Gastroesophageal sphincter (tissue), 3 donors: ENCODE measurements around the gene RITA1.

Experiments used
- POLR2A ChIP-seq, 2 donors: fragments of 450-650 bp; IDR thresholded peaks; one replicate each; pipeline ENCODE4 v1.6.1; 2017; ENCODE audit warnings: antibody characterized with exemption in 2 of 2, mild to moderate bottlenecking in 2 of 2, moderate library complexity in 1 of 2
- POLR2AphosphoS5 ChIP-seq: sonication (generic); formaldehyde crosslinking; IDR thresholded peaks from one replicate; pipeline ENCODE4 v1.6.1; 2017; ENCODE audit warnings: antibody characterized with exemption
- TF ChIP-seq, protein P1 (sequence below), 4 experiments: fragments of 200-600 bp in 2 of 4; fragments of 450-650 bp in 2 of 4; sonication (generic) in 1 of 4; IDR thresholded peaks; one replicate each; pipeline ENCODE4 v1.5.1; 2017 to 2019; ENCODE audit warnings: antibody characterized with exemption in 4 of 4, mild to moderate bottlenecking in 2 of 4, moderate library complexity in 2 of 4

DNA sequence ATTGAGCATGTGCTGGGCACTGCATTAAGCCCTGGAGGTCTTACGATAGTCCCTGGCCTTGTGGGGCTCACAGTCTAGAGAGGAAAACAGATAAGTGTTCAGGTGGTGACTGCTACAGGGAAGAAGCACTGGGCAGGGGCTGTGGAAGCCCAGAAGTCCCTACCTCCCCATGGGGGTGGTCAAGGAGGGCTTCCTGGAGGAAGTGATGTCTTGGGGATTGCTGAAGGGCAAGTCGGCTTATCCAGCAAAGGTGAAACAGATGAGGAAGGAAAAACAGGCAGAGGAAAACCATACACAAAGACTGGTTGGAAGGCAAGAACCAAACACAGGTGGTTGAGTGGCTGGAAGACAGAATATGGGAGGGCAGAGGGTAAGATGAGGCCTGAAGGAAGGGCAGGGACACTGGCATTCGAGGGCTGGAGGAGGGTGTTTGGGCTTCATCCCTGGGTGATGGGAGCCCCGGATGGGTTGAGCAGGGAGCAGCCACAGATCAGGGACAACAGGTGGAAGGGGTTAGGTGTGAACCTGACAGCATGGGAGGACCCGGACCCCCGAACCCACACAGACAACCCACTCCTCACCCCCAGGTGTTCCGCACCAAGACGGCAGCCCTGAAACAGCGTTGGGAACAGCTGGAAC, 33.2 kb upstream of the RITA1 start:
- TF ChIP-seq, protein P1, sequence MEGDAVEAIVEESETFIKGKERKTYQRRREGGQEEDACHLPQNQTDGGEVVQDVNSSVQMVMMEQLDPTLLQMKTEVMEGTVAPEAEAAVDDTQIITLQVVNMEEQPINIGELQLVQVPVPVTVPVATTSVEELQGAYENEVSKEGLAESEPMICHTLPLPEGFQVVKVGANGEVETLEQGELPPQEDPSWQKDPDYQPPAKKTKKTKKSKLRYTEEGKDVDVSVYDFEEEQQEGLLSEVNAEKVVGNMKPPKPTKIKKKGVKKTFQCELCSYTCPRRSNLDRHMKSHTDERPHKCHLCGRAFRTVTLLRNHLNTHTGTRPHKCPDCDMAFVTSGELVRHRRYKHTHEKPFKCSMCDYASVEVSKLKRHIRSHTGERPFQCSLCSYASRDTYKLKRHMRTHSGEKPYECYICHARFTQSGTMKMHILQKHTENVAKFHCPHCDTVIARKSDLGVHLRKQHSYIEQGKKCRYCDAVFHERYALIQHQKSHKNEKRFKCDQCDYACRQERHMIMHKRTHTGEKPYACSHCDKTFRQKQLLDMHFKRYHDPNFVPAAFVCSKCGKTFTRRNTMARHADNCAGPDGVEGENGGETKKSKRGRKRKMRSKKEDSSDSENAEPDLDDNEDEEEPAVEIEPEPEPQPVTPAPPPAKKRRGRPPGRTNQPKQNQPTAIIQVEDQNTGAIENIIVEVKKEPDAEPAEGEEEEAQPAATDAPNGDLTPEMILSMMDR (IDR thresholded peaks at IDR 0.05): no peak
- TF ChIP-seq POLR2A (IDR thresholded peaks at IDR 0.05) (no peak), POLR2AphosphoS5 (no peak)
